K562 (cell line): ENCODE measurements around the gene RAB31. TPM values are rescaled to one million over a fixed set of nuclear protein-coding genes. Genes with fewer than 3 reads are reported as not detected.

Source experiments
- ATF1 ChIP-seq, 2 experiments: fragments of 450-650 bp in 1 of 2; IDR thresholded peaks; 2 replicates each; pipeline ENCODE4 v1.6.1; 2016; ENCODE audit warnings: missing compliant biosample characterization in 1 of 2, missing genetic modification characterization in 1 of 2
- CHD1 ChIP-seq: fragments of 200-600 bp; sonication (generic); IDR thresholded peaks from one replicate; pipeline ENCODE4 v1.6.1; 2012; ENCODE audit warnings: mild to moderate bottlenecking, moderate library complexity, low read length, inconsistent platforms
- MAFK ChIP-seq: IDR thresholded peaks from 2 replicates; pipeline ENCODE4 v1.6.1; 2011; ENCODE audit warnings: low read length, improper control_type of control experiment
- MYNN ChIP-seq, 2 experiments: sonication (generic); formaldehyde crosslinking in 1 of 2; IDR thresholded peaks; 2 replicates each; pipeline versions ENCODE4 v1.5.0 to v1.6.1; 2016 to 2020; ENCODE audit warnings: antibody characterized with exemption in 1 of 2, missing genetic modification reagents in 1 of 2
- NFIC ChIP-seq: fragments of 450-650 bp; IDR thresholded peaks from 2 replicates; pipeline ENCODE4 v1.6.1; 2017; ENCODE audit warnings: mild to moderate bottlenecking, inconsistent platforms
- PHF20 ChIP-seq: fragments of 450-650 bp; IDR thresholded peaks from 2 replicates; pipeline ENCODE4 v1.6.1; 2018; ENCODE audit not compliant: partially characterized antibody
- PURB ChIP-seq: sonication (generic); formaldehyde crosslinking; IDR thresholded peaks from 2 replicates; pipeline ENCODE4 v1.9.0; 2021; ENCODE audit warnings: low read depth, mild to moderate bottlenecking, missing genetic modification reagents
- SRF ChIP-seq, 2 experiments: fragments of 250-450, 450-650 bp in 1 of 2; sonication (Bioruptor Pico) in 1 of 2; sonication (generic) in 1 of 2; formaldehyde crosslinking; IDR thresholded peaks; 2 replicates each; pipeline versions ENCODE4 v1.5.0 to v1.5.1; 2020 to 2022; ENCODE audit warnings: mild to moderate bottlenecking in 1 of 2, missing genetic modification reagents in 1 of 2
- SRSF1 ChIP-seq: fragments of 200-400 bp; formaldehyde crosslinking; IDR thresholded peaks from 2 replicates; pipeline ENCODE4 v1.6.1; 2017; ENCODE audit warnings: mild to moderate bottlenecking, low read depth, low read length, moderate library complexity
- SRSF3 ChIP-seq: fragments of 200-400 bp; formaldehyde crosslinking; IDR thresholded peaks from 2 replicates; pipeline ENCODE4 v1.6.1; 2016; ENCODE audit warnings: mild to moderate bottlenecking, low read length, moderate library complexity; ENCODE audit not compliant: insufficient read depth
- TEAD1 ChIP-seq, 2 experiments: fragments of 450-650 bp in 1 of 2; sonication (generic) in 1 of 2; formaldehyde crosslinking; IDR thresholded peaks; 2 replicates each; pipeline versions ENCODE4 v1.4.0 to v1.8.0; 2020 to 2022; ENCODE audit warnings: mild to moderate bottlenecking in 2 of 2, missing genetic modification reagents in 1 of 2
- ZBTB7A ChIP-seq: IDR thresholded peaks from 2 replicates; pipeline ENCODE4 v1.6.1; 2011; ENCODE audit warnings: low read depth, mild to moderate bottlenecking, low read length, moderate library complexity, borderline replicate concordance; ENCODE audit not compliant: control insufficient read depth
- polyA plus RNA-seq, 8 experiments: library from polyadenylated mRNA; depleted of rRNA in 4 of 8; stranded (reverse) in 5 of 8; unstranded in 3 of 8; fragments of >200 nt; fragmentation: Nextera tagmentation in 2 of 8; fragmentation: Illumina TruSeq in 1 of 8; extraction: Ambion mirVana in 2 of 8; extraction: Trizol in 1 of 8; gene quantifications; 2 replicates each; pipeline versions ENCODE4 v1.2.1 to v1.2.3, GENCODE V29; 2011 to 2014; ENCODE audit warnings: inconsistent platforms in 1 of 8, missing spikeins in 1 of 8
- total RNA-seq, 7 experiments: library from RNA; depleted of rRNA in 6 of 7; stranded (reverse); fragments of >200 nt in 6 of 7; fragmentation: Illumina TruSeq in 2 of 7; extraction: Trizol in 2 of 7; gene quantifications; 2 replicates each; pipeline versions ENCODE4 v1.2.1 to v1.2.3, GENCODE V29; 2011 to 2021; ENCODE audit warnings: low replicate concordance in 1 of 7
- TF ChIP-seq, protein P1 (sequence below): fragments of 200-800 bp; sonication (Bioruptor generic); IDR thresholded peaks from 2 replicates; pipeline ENCODE4 v1.6.1; 2017; ENCODE audit warnings: missing genetic modification characterization, missing compliant biosample characterization
- TF ChIP-seq, protein P2 (sequence below): sonication (generic); formaldehyde crosslinking; IDR thresholded peaks from 2 replicates; pipeline ENCODE4 v1.8.0; 2022; ENCODE audit warnings: mild to moderate bottlenecking, missing genetic modification reagents
- TF ChIP-seq, protein P3 (sequence below): fragments of 250-450 bp; sonication (Bioruptor Pico); IDR thresholded peaks from 2 replicates; pipeline ENCODE4 v1.5.0; 2020; ENCODE audit warnings: mild to moderate bottlenecking, borderline replicate concordance
- TF ChIP-seq, protein P4 (sequence below): fragments of 200-800 bp; sonication (Bioruptor generic); IDR thresholded peaks from 2 replicates; pipeline ENCODE4 v1.6.1; 2016; ENCODE audit warnings: missing genetic modification characterization, missing compliant biosample characterization

The RAB31 gene
- total and polyA plus RNA-seq, 9 of the 15 experiments (the other 6 are each of a cell fraction or from before 2014, with no cell fraction given): 20.7 to 70.4 (median 41.3) TPM

DNA sequence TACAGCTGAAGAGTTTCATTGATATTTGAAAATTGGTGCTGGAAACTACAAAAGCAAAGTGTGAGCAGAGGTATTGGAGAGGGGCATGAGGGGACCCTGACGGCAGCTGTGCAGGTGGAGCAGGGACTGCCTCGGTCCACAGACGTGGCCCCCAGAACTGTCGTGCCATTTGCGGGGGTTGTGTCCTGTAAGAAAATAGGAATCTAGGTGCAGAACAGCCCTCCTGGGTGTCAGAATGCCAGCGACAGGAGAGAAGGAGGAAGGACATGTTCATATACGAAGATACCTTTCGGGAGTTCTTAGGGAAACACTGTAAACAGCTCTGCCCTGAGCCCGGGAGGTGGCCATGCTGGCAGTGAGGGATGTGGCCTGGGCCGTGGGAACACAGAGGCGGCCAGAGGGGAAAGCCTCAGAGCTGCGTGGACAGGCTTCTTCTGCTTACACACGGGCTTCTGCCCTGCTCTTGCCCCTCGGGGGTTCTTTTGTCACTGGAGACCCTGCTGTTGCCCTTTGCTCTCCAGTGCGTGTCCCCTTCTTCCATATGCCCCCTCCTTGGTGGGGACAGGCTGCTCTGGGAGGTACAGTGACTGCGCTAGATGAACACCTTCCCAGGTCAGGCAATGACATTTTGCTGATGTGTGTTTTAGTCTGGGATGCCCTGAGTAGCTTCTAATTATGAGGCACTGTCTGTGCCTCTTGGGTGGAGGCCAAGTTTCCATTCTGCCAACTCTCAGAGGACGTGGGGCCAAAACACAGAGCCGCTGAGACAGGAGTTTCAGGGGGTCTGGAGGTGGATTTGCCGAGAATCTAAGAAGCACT, 95.8 kb downstream of the RAB31 start (continued):
- TF ChIP-seq, protein P1, sequence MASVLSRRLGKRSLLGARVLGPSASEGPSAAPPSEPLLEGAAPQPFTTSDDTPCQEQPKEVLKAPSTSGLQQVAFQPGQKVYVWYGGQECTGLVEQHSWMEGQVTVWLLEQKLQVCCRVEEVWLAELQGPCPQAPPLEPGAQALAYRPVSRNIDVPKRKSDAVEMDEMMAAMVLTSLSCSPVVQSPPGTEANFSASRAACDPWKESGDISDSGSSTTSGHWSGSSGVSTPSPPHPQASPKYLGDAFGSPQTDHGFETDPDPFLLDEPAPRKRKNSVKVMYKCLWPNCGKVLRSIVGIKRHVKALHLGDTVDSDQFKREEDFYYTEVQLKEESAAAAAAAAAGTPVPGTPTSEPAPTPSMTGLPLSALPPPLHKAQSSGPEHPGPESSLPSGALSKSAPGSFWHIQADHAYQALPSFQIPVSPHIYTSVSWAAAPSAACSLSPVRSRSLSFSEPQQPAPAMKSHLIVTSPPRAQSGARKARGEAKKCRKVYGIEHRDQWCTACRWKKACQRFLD (CRISPR knock-in tag): peak; percentile 33; the same call in 1 of the 2 replicates
- TF ChIP-seq SRSF3: no peak
- no peak for TF ChIP-seq MYNN (IDR thresholded peaks at IDR 0.05)
- no peak for TF ChIP-seq MYNN (CRISPR knock-in tag; IDR thresholded peaks at IDR 0.05)
- no peak for TF ChIP-seq PHF20
- TF ChIP-seq, protein P2, sequence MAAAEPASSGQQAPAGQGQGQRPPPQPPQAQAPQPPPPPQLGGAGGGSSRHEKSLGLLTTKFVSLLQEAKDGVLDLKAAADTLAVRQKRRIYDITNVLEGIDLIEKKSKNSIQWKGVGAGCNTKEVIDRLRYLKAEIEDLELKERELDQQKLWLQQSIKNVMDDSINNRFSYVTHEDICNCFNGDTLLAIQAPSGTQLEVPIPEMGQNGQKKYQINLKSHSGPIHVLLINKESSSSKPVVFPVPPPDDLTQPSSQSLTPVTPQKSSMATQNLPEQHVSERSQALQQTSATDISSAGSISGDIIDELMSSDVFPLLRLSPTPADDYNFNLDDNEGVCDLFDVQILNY (CRISPR knock-in tag): no peak
- no peak; a peak in 1 of 4 replicates for TF ChIP-seq TEAD1 (CRISPR knock-in tag; IDR thresholded peaks at IDR 0.05)
- TF ChIP-seq, protein P3, sequence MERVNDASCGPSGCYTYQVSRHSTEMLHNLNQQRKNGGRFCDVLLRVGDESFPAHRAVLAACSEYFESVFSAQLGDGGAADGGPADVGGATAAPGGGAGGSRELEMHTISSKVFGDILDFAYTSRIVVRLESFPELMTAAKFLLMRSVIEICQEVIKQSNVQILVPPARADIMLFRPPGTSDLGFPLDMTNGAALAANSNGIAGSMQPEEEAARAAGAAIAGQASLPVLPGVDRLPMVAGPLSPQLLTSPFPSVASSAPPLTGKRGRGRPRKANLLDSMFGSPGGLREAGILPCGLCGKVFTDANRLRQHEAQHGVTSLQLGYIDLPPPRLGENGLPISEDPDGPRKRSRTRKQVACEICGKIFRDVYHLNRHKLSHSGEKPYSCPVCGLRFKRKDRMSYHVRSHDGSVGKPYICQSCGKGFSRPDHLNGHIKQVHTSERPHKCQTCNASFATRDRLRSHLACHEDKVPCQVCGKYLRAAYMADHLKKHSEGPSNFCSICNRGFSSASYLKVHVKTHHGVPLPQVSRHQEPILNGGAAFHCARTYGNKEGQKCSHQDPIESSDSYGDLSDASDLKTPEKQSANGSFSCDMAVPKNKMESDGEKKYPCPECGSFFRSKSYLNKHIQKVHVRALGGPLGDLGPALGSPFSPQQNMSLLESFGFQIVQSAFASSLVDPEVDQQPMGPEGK (CRISPR knock-in tag): no peak
- TF ChIP-seq, protein P4, sequence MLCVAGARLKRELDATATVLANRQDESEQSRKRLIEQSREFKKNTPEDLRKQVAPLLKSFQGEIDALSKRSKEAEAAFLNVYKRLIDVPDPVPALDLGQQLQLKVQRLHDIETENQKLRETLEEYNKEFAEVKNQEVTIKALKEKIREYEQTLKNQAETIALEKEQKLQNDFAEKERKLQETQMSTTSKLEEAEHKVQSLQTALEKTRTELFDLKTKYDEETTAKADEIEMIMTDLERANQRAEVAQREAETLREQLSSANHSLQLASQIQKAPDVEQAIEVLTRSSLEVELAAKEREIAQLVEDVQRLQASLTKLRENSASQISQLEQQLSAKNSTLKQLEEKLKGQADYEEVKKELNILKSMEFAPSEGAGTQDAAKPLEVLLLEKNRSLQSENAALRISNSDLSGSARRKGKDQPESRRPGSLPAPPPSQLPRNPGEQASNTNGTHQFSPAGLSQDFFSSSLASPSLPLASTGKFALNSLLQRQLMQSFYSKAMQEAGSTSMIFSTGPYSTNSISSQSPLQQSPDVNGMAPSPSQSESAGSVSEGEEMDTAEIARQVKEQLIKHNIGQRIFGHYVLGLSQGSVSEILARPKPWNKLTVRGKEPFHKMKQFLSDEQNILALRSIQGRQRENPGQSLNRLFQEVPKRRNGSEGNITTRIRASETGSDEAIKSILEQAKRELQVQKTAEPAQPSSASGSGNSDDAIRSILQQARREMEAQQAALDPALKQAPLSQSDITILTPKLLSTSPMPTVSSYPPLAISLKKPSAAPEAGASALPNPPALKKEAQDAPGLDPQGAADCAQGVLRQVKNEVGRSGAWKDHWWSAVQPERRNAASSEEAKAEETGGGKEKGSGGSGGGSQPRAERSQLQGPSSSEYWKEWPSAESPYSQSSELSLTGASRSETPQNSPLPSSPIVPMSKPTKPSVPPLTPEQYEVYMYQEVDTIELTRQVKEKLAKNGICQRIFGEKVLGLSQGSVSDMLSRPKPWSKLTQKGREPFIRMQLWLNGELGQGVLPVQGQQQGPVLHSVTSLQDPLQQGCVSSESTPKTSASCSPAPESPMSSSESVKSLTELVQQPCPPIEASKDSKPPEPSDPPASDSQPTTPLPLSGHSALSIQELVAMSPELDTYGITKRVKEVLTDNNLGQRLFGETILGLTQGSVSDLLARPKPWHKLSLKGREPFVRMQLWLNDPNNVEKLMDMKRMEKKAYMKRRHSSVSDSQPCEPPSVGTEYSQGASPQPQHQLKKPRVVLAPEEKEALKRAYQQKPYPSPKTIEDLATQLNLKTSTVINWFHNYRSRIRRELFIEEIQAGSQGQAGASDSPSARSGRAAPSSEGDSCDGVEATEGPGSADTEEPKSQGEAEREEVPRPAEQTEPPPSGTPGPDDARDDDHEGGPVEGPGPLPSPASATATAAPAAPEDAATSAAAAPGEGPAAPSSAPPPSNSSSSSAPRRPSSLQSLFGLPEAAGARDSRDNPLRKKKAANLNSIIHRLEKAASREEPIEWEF (CRISPR knock-in tag): peak; percentile 85; the same call in 1 of the 2 replicates
- no peak for TF ChIP-seq CHD1
- TF ChIP-seq ATF1 (CRISPR knock-in tag; IDR thresholded peaks at IDR 0.05): no peak
- TF ChIP-seq ATF1 (tag; IDR thresholded peaks at IDR 0.05): peak; percentile 39; the same call in 1 of the 2 replicates
- TF ChIP-seq SRF (CRISPR knock-in tag; IDR thresholded peaks at IDR 0.05): peak in 1 of 2 experiments; percentile 18; a peak in 2 of 4 replicates
- TF ChIP-seq NFIC: peak; percentile 85
- TF ChIP-seq ZBTB7A: peak; percentile 39; the same call in 1 of the 2 replicates
- TF ChIP-seq MAFK: peak; percentile 51
- no peak for TF ChIP-seq PURB (CRISPR knock-in tag)
- no peak for TF ChIP-seq SRSF1
